ENCODE measurements around the gene WNK1.

WNK1 gene

GRCh38 chr12:852864-853263 lies 100.5 kb downstream of the WNK1 start:
- peak overlapping the region; percentile 26 for H3K4me2 ChIP-seq (ENCODE audit: low read length)

GRCh38 chr12:857611-858010 lies 105.2 kb downstream of the WNK1 start:
- peak overlapping the region; percentile 8 for H3K9ac ChIP-seq (ENCODE audit: low read depth, low read length)
- H3K27me3 ChIP-seq (ENCODE audit: control insufficient read depth, insufficient read depth, low read length) = no peaks in the 10 kb centered on the region
- H3K36me3 ChIP-seq (ENCODE audit: insufficient read depth, low read length) = peaks cover 37% of the 10 kb centered on the region
- peak overlapping the region; percentile 58 for H3K4me2 ChIP-seq (ENCODE audit: low read length)
- H3K4me3 ChIP-seq (ENCODE audit: low read length) = peak overlapping the region; percentile 10
- peaks cover 33% of the 10 kb centered on the region for H3K4me1 ChIP-seq (ENCODE audit: control insufficient read depth, insufficient read depth, low read length)
- no peaks in the 10 kb centered on the region for H3K9me3 ChIP-seq (replicated peaks; ENCODE audit: low read length)

More at GRCh38 chr12:852864-853263, 100.5 kb downstream of the WNK1 start:
- Histone ChIP-seq H3K9ac (ENCODE audit: low read depth, low read length) (no peak overlapping the region), H3K4me1 (ENCODE audit: control insufficient read depth, insufficient read depth, low read length) (peaks cover 53% of the 10 kb centered on the region), H3K4me3 (ENCODE audit: low read length) (no peak overlapping the region), H3K9me3 (replicated peaks; ENCODE audit: low read length) (no peaks in the 10 kb centered on the region), H3K27me3 (ENCODE audit: control insufficient read depth, insufficient read depth, low read length) (no peaks in the 10 kb centered on the region), H3K36me3 (ENCODE audit: insufficient read depth, low read length) (no peaks in the 10 kb centered on the region)

GRCh38 chr12:862303-862911 lies 110.0 kb downstream of the WNK1 start:
- no peaks in the 10 kb centered on the region for H3K27me3 ChIP-seq (ENCODE audit: control insufficient read depth, insufficient read depth, low read length)
- H3K4me1 ChIP-seq (ENCODE audit: control insufficient read depth, insufficient read depth, low read length) = peaks cover 11% of the 10 kb centered on the region
- H3K4me3 ChIP-seq (ENCODE audit: low read length) = no peak overlapping the region
- H3K4me2 ChIP-seq (ENCODE audit: low read length) = no peak overlapping the region
- H3K36me3 ChIP-seq (ENCODE audit: insufficient read depth, low read length) = peaks cover 65% of the 10 kb centered on the region
- no peaks in the 10 kb centered on the region for H3K9me3 ChIP-seq (replicated peaks; ENCODE audit: low read length)
- no peak overlapping the region for H3K9ac ChIP-seq (ENCODE audit: low read depth, low read length)

GRCh38 chr12:863285-863684 lies 110.9 kb downstream of the WNK1 start:
- H3K4me2 ChIP-seq (ENCODE audit: low read length) = no peak overlapping the region
- no peaks in the 10 kb centered on the region for H3K9me3 ChIP-seq (replicated peaks; ENCODE audit: low read length)
- no peaks in the 10 kb centered on the region for H3K27me3 ChIP-seq (ENCODE audit: control insufficient read depth, insufficient read depth, low read length)
- H3K36me3 ChIP-seq (ENCODE audit: insufficient read depth, low read length) = peaks cover 71% of the 10 kb centered on the region
- H3K4me3 ChIP-seq (ENCODE audit: low read length) = no peak overlapping the region
- no peak overlapping the region for H3K9ac ChIP-seq (ENCODE audit: low read depth, low read length)
- H3K4me1 ChIP-seq (ENCODE audit: control insufficient read depth, insufficient read depth, low read length) = peaks cover 4% of the 10 kb centered on the region

- Histone ChIP-seq H3K9me3 (replicated peaks; ENCODE audit: low read length) (no peaks in the 10 kb centered on the region), H3K27me3 (ENCODE audit: control insufficient read depth, insufficient read depth, low read length) (no peaks in the 10 kb centered on the region), H3K4me2 (ENCODE audit: low read length) (no peak overlapping the region), H3K9ac (ENCODE audit: low read depth, low read length) (no peak overlapping the region), H3K36me3 (ENCODE audit: insufficient read depth, low read length) (peaks cover 75% of the 10 kb centered on the region), H3K4me3 (ENCODE audit: low read length) (no peak overlapping the region), H3K4me1 (ENCODE audit: control insufficient read depth, insufficient read depth, low read length) (no peaks in the 10 kb centered on the region)
These were observed 113.2 kb downstream of the WNK1 start for GRCh38 chr12:865614-866013.

GRCh38 chr12:867905-868304 lies 115.5 kb downstream of the WNK1 start:
- peaks cover 62% of the 10 kb centered on the region for H3K36me3 ChIP-seq (ENCODE audit: insufficient read depth, low read length)
- H3K9me3 ChIP-seq (replicated peaks; ENCODE audit: low read length) = no peaks in the 10 kb centered on the region
- H3K4me2 ChIP-seq (ENCODE audit: low read length) = no peak overlapping the region
- H3K4me1 ChIP-seq (ENCODE audit: control insufficient read depth, insufficient read depth, low read length) = no peaks in the 10 kb centered on the region
- no peaks in the 10 kb centered on the region for H3K27me3 ChIP-seq (ENCODE audit: control insufficient read depth, insufficient read depth, low read length)
- H3K9ac ChIP-seq (ENCODE audit: low read depth, low read length) = no peak overlapping the region
- no peak overlapping the region for H3K4me3 ChIP-seq (ENCODE audit: low read length)

- Histone ChIP-seq H3K4me3 (ENCODE audit: low read length) (no peak overlapping the region), H3K36me3 (ENCODE audit: insufficient read depth, low read length) (peaks cover 63% of the 10 kb centered on the region), H3K4me2 (ENCODE audit: low read length) (no peak overlapping the region), H3K4me1 (ENCODE audit: control insufficient read depth, insufficient read depth, low read length) (no peaks in the 10 kb centered on the region), H3K9me3 (replicated peaks; ENCODE audit: low read length) (no peaks in the 10 kb centered on the region), H3K9ac (ENCODE audit: low read depth, low read length) (no peak overlapping the region), H3K27me3 (ENCODE audit: control insufficient read depth, insufficient read depth, low read length) (no peaks in the 10 kb centered on the region)
These were observed 116.3 kb downstream of the WNK1 start for GRCh38 chr12:868722-869121.

- H3K27me3 ChIP-seq (ENCODE audit: control insufficient read depth, insufficient read depth, low read length) = no peaks in the 10 kb centered on the region
- H3K9me3 ChIP-seq (replicated peaks; ENCODE audit: low read length) = no peaks in the 10 kb centered on the region
- H3K4me2 ChIP-seq (ENCODE audit: low read length) = no peak overlapping the region
- H3K9ac ChIP-seq (ENCODE audit: low read depth, low read length) = no peak overlapping the region
- peaks cover 66% of the 10 kb centered on the region for H3K36me3 ChIP-seq (ENCODE audit: insufficient read depth, low read length)
- no peaks in the 10 kb centered on the region for H3K4me1 ChIP-seq (ENCODE audit: control insufficient read depth, insufficient read depth, low read length)
- H3K4me3 ChIP-seq (ENCODE audit: low read length) = no peak overlapping the region
These were observed 118.0 kb downstream of the WNK1 start for GRCh38 chr12:870378-870777.

GRCh38 chr12:873954-874353 lies 121.6 kb downstream of the WNK1 start:
- no peak overlapping the region for H3K4me3 ChIP-seq (ENCODE audit: low read length)
- no peak overlapping the region for H3K9ac ChIP-seq (ENCODE audit: low read depth, low read length)
- H3K36me3 ChIP-seq (ENCODE audit: insufficient read depth, low read length) = peaks cover 58% of the 10 kb centered on the region
- no peak overlapping the region for H3K4me2 ChIP-seq (ENCODE audit: low read length)
- no peaks in the 10 kb centered on the region for H3K4me1 ChIP-seq (ENCODE audit: control insufficient read depth, insufficient read depth, low read length)
- no peaks in the 10 kb centered on the region for H3K9me3 ChIP-seq (replicated peaks; ENCODE audit: low read length)
- no peaks in the 10 kb centered on the region for H3K27me3 ChIP-seq (ENCODE audit: control insufficient read depth, insufficient read depth, low read length)

GRCh38 chr12:879641-880040 lies 127.3 kb downstream of the WNK1 start:
- Histone ChIP-seq H3K27me3 (ENCODE audit: control insufficient read depth, insufficient read depth, low read length) (no peaks in the 10 kb centered on the region), H3K36me3 (ENCODE audit: insufficient read depth, low read length) (peaks cover 67% of the 10 kb centered on the region), H3K4me3 (ENCODE audit: low read length) (no peak overlapping the region), H3K4me2 (ENCODE audit: low read length) (no peak overlapping the region), H3K4me1 (ENCODE audit: control insufficient read depth, insufficient read depth, low read length) (peaks cover 6% of the 10 kb centered on the region), H3K9me3 (replicated peaks; ENCODE audit: low read length) (no peaks in the 10 kb centered on the region), H3K9ac (ENCODE audit: low read depth, low read length) (no peak overlapping the region)

GRCh38 chr12:880656-881055 lies 128.3 kb downstream of the WNK1 start:
- peaks cover 73% of the 10 kb centered on the region for H3K36me3 ChIP-seq (ENCODE audit: insufficient read depth, low read length)

GRCh38 chr12:884746-885414 lies 132.5 kb downstream of the WNK1 start:
- H3K36me3 ChIP-seq (ENCODE audit: insufficient read depth, low read length) = peaks cover 90% of the 10 kb centered on the region
- no peak overlapping the region for H3K9ac ChIP-seq (ENCODE audit: low read depth, low read length)
- H3K9me3 ChIP-seq (replicated peaks; ENCODE audit: low read length) = no peaks in the 10 kb centered on the region
- peaks cover 2% of the 10 kb centered on the region for H3K4me1 ChIP-seq (ENCODE audit: control insufficient read depth, insufficient read depth, low read length)
- H3K4me2 ChIP-seq (ENCODE audit: low read length) = no peak overlapping the region
- no peaks in the 10 kb centered on the region for H3K27me3 ChIP-seq (ENCODE audit: control insufficient read depth, insufficient read depth, low read length)
- no peak overlapping the region for H3K4me3 ChIP-seq (ENCODE audit: low read length)

More at GRCh38 chr12:880656-881055, 128.3 kb downstream of the WNK1 start:
- Histone ChIP-seq H3K4me3 (ENCODE audit: low read length) (no peak overlapping the region), H3K27me3 (ENCODE audit: control insufficient read depth, insufficient read depth, low read length) (no peaks in the 10 kb centered on the region), H3K4me2 (ENCODE audit: low read length) (no peak overlapping the region), H3K4me1 (ENCODE audit: control insufficient read depth, insufficient read depth, low read length) (peaks cover 6% of the 10 kb centered on the region), H3K9me3 (replicated peaks; ENCODE audit: low read length) (no peaks in the 10 kb centered on the region), H3K9ac (ENCODE audit: low read depth, low read length) (no peak overlapping the region)

Data from skeletal muscle satellite cell (primary cell).